H9 (cell line): Measurements from ENCODE around the gene RBPJ. TPM values are rescaled to one million over a fixed set of nuclear protein-coding genes. Genes with fewer than 3 reads are reported as not detected.

ENCODE experiments used
- DNase-seq: peaks from one replicate; pipeline ENCODE4 v3.0.0-alpha.2; 2017
- H2AFZ ChIP-seq: one replicate; pipeline ENCODE4 v1.6.1; 2013; ENCODE audit warnings: mild to moderate bottlenecking, low read length, control low read depth, moderate library complexity
- H2AK5ac ChIP-seq: 2 replicates; pipeline ENCODE4 v1.6.1; 2013; ENCODE audit warnings: low read length, control low read depth, mixed read lengths; ENCODE audit not compliant: insufficient read length
- H2BK120ac ChIP-seq: one replicate; pipeline ENCODE4 v1.6.1; 2013; ENCODE audit warnings: low read depth, mild to moderate bottlenecking, low read length, control low read depth, inconsistent platforms; ENCODE audit not compliant: poor library complexity, severe bottlenecking
- H2BK12ac ChIP-seq: 2 replicates; pipeline ENCODE4 v1.6.1; 2013; ENCODE audit warnings: low read length, control low read depth, mixed read lengths, low read depth; ENCODE audit not compliant: insufficient read length
- H2BK15ac ChIP-seq: 2 replicates; pipeline ENCODE4 v1.6.1; 2013; ENCODE audit warnings: low read depth, low read length, control low read depth
- H2BK20ac ChIP-seq: one replicate; pipeline ENCODE4 v1.6.1; 2013; ENCODE audit warnings: low read depth, mild to moderate bottlenecking, low read length, control low read depth, inconsistent platforms; ENCODE audit not compliant: poor library complexity, severe bottlenecking
- H2BK5ac ChIP-seq: 2 replicates; pipeline ENCODE4 v1.6.1; 2013; ENCODE audit warnings: low read length, control low read depth, mixed read lengths; ENCODE audit not compliant: insufficient read length
- H3K14ac ChIP-seq: 2 replicates; pipeline ENCODE4 v1.6.1; 2013; ENCODE audit warnings: low read length, control low read depth; ENCODE audit not compliant: insufficient read depth
- H3K18ac ChIP-seq: 2 replicates; pipeline ENCODE4 v1.6.1; 2013; ENCODE audit warnings: low read depth, mild to moderate bottlenecking, mixed read lengths, low read length, control low read depth; ENCODE audit not compliant: insufficient read length
- H3K23ac ChIP-seq: 2 replicates; pipeline ENCODE4 v1.6.1; 2013; ENCODE audit warnings: low read length, control low read depth, mixed read lengths, low read depth; ENCODE audit not compliant: insufficient read length
- H3K23me2 ChIP-seq: 2 replicates; pipeline ENCODE4 v1.6.1; 2013; ENCODE audit warnings: low read depth, mild to moderate bottlenecking, mixed read lengths, low read length, control low read depth; ENCODE audit not compliant: insufficient read length, poor library complexity, severe bottlenecking
- H3K27ac ChIP-seq: 2 replicates; pipeline ENCODE4 v1.5.1; 2013; ENCODE audit warnings: low read length, control low read depth, mixed read lengths, low read depth; ENCODE audit not compliant: insufficient read length
- H3K27me3 ChIP-seq: 2 replicates; pipeline ENCODE4 v1.6.1; 2013; ENCODE audit warnings: low read length, control low read depth, inconsistent platforms; ENCODE audit not compliant: insufficient read depth
- H3K4ac ChIP-seq: 2 replicates; pipeline ENCODE4 v1.6.1; 2013; ENCODE audit warnings: low read depth, mild to moderate bottlenecking, control low read depth, inconsistent platforms, low read length, moderate library complexity
- H3K4me1 ChIP-seq: 2 replicates; pipeline ENCODE4 v1.6.1; 2013; ENCODE audit warnings: low read length, control low read depth, inconsistent platforms; ENCODE audit not compliant: insufficient read depth
- H3K4me2 ChIP-seq: 2 replicates; pipeline ENCODE4 v1.6.1; 2013; ENCODE audit warnings: low read length, control low read depth, mixed read lengths; ENCODE audit not compliant: insufficient read length, insufficient read depth
- H3K56ac ChIP-seq: 2 replicates; pipeline ENCODE4 v1.6.1; 2013; ENCODE audit warnings: low read depth, mild to moderate bottlenecking, mixed read lengths, low read length, control low read depth; ENCODE audit not compliant: insufficient read length
- H3K79me1 ChIP-seq: 2 replicates; pipeline ENCODE4 v1.6.1; 2013; ENCODE audit warnings: low read depth, mild to moderate bottlenecking, moderate library complexity, low read length, control low read depth, inconsistent platforms; ENCODE audit not compliant: insufficient read depth, poor library complexity, severe bottlenecking
- H3K79me2 ChIP-seq: 2 replicates; pipeline ENCODE4 v1.6.1; 2013; ENCODE audit warnings: low read length, control low read depth, inconsistent platforms; ENCODE audit not compliant: insufficient read depth
- H3K9ac ChIP-seq: 2 replicates; pipeline ENCODE4 v1.6.1; 2013; ENCODE audit warnings: low read length, control low read depth, mixed read lengths; ENCODE audit not compliant: insufficient read length; ENCODE audit errors: extremely low read depth
- H3K9me3 ChIP-seq: one replicate; pipeline ENCODE4 v1.6.1; 2013; ENCODE audit warnings: low read depth, low read length, inconsistent platforms; ENCODE audit not compliant: control insufficient read depth
- H3T11ph ChIP-seq: one replicate; pipeline ENCODE4 v1.6.1; 2013; ENCODE audit warnings: mild to moderate bottlenecking, low read length, control low read depth, inconsistent platforms
- H4K20me1 ChIP-seq: one replicate; pipeline ENCODE4 v1.6.1; 2013; ENCODE audit not compliant: control insufficient read depth, insufficient read length, insufficient read depth
- H4K5ac ChIP-seq: 2 replicates; pipeline ENCODE4 v1.6.1; 2013; ENCODE audit warnings: low read depth, mild to moderate bottlenecking, mixed read lengths, low read length, control low read depth; ENCODE audit not compliant: insufficient read length
- H4K8ac ChIP-seq: replicated peaks from 2 replicates; pipeline ENCODE4 v1.6.1; 2013; ENCODE audit warnings: low read length, control low read depth, mixed read lengths, low read depth; ENCODE audit not compliant: insufficient read length
- H4K91ac ChIP-seq: 2 replicates; pipeline ENCODE4 v1.6.1; 2013; ENCODE audit warnings: low read depth, mild to moderate bottlenecking, moderate library complexity, mixed read lengths, low read length, control low read depth; ENCODE audit not compliant: insufficient read length
- H3K27ac Mint-ChIP-seq, 3 experiments: 2 replicates in 2 of 3; 3 replicates in 1 of 3; pipeline ENCODE4 v1.8.0; 2020 to 2021; ENCODE audit warnings: mixed read lengths in 3 of 3, mild to moderate bottlenecking in 1 of 3, moderate library complexity in 1 of 3
- H3K27me3 Mint-ChIP-seq: 2 replicates; pipeline ENCODE4 v1.8.0; 2021; ENCODE audit warnings: low read depth, mild to moderate bottlenecking, moderate library complexity, mixed read lengths
- H3K36me3 Mint-ChIP-seq, 3 experiments: 2 replicates in 2 of 3; 3 replicates in 1 of 3; pipeline ENCODE4 v1.8.0; 2020 to 2021; ENCODE audit warnings: low read depth in 3 of 3, mixed read lengths in 3 of 3; ENCODE audit not compliant: insufficient read depth in 1 of 3
- H3K4me1 Mint-ChIP-seq, 2 experiments: 2 replicates each; pipeline ENCODE4 v1.8.0; 2020; ENCODE audit warnings: mixed read lengths in 2 of 2
- H3K4me3 Mint-ChIP-seq, 2 experiments: 2 replicates in 1 of 2; 3 replicates in 1 of 2; pipeline ENCODE4 v1.8.0; 2020 to 2021; ENCODE audit warnings: mild to moderate bottlenecking in 2 of 2, mixed read lengths in 2 of 2, moderate library complexity in 1 of 2
- H3K9me3 Mint-ChIP-seq, 2 experiments: 2 replicates in 1 of 2; 3 replicates in 1 of 2; pipeline ENCODE4 v1.8.0; 2020; ENCODE audit warnings: mild to moderate bottlenecking in 2 of 2, mixed read lengths in 2 of 2, moderate library complexity in 1 of 2
- CTCF ChIP-seq: fragments of 200-600 bp; sonication (generic); conservative IDR thresholded peaks from 3 replicates; pipeline ENCODE4 v1.8.0; 2021; ENCODE audit warnings: antibody characterized with exemption, mild to moderate bottlenecking
- WGBS: extraction: QIAGEN DNeasy Blood & Tissue Kit; methylation state at CpG from one replicate; pipeline ENCODE4 v1.1.7; 2013; ENCODE audit warnings: missing lambda C conversion rate, low lambda C conversion rate, mixed read lengths; ENCODE audit not compliant: insufficient read length; ENCODE audit errors: extremely low coverage; 5-methylcytosine and 5-hydroxymethylcytosine counted together
- total RNA-seq: library from RNA; stranded (reverse); gene quantifications from 2 replicates; pipeline ENCODE4 v1.2.1, GENCODE V29; 2021

The RBPJ gene
- total RNA-seq, 1 experiment from 2014 or later = 166 TPM

DNA sequence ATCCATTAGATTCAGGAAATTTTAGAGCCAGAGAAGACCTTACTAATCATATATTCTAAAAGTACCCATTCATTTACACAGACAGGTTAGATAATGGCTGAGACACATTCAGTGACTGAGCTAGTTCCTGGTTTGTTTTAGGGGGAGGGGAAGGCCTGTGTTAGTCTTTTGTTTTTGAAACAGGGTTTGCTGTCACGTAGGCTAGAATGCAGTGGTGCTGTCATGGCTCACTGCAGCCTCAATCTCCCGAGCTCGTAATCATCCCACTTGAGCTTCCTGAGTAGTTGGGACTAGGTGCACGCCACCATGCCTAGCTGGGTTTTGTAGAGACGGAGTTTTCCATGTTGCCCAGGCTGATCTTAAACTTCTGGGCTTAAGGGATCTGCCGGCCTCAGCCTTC, 10.1 kb downstream of the RBPJ start:
- no peaks in the 10 kb centered on the region for H3K9me3 Mint-ChIP-seq
- Histone ChIP-seq H3K4me2 (peak overlapping the region; percentile 37), H3K27me3 (no peaks in the 10 kb centered on the region), H2BK120ac (no peak overlapping the region), H3K56ac (no peak overlapping the region), H3K9me3 (no peaks in the 10 kb centered on the region), H4K91ac (no peak overlapping the region), H3K4me1 (peaks cover 11% of the 10 kb centered on the region; the same call in 1 of the 2 replicates), H2AFZ (no peak overlapping the region), H4K8ac (no peak overlapping the region), H4K20me1 (no peaks in the 10 kb centered on the region), H2BK5ac (no peak overlapping the region), H2BK20ac (no peak overlapping the region), H3K79me2 (peaks cover 79% of the 10 kb centered on the region), H3K79me1 (no peaks in the 10 kb centered on the region), H2AK5ac (no peak overlapping the region), H3T11ph (no peak overlapping the region), H2BK12ac (no peak overlapping the region), H3K23ac (no peak overlapping the region), H3K4ac (no peak overlapping the region), H3K14ac (no peak overlapping the region), H3K27ac (no peak overlapping the region), H3K9ac (no peak overlapping the region), H4K5ac (no peak overlapping the region), H3K23me2 (no peaks in the 10 kb centered on the region), H2BK15ac (no peak overlapping the region), H3K18ac (no peak overlapping the region)
- no peak for TF ChIP-seq CTCF
- no peak overlapping the region for H3K4me3 Mint-ChIP-seq
- peak overlapping the region; percentile 2 to 88 (median 55); a peak in 5 of 7 replicates for H3K27ac Mint-ChIP-seq
- peaks cover 48 to 52% of the 10 kb centered on the region in 2 experiments for H3K4me1 Mint-ChIP-seq
- no peak for DNase-seq
- no CpG with 5 or more reads among the region's 6 CpGs for WGBS
- H3K27me3 Mint-ChIP-seq = no peaks in the 10 kb centered on the region
- H3K36me3 Mint-ChIP-seq = peaks cover 0 to 7% (median under 1%) of the 10 kb centered on the region in 3 experiments; a peak in 1 of 7 replicates
